SK-N-DZ (cell line): ENCODE results near the gene WNT2B.

Experiments used
- DNase-seq: peaks from one replicate; pipeline ENCODE4 v3.0.0-alpha.2; 2015; ENCODE audit warnings: low spot score

WNT2B gene

GRCh38 chr1:112527266-112528010 lies 18.7 kb downstream of the WNT2B start:
- no peak for DNase-seq

GRCh38 chr1:112528076-112528475 lies 19.3 kb downstream of the WNT2B start:
- DNase-seq = no peak

- DNase-seq = no peak
Measured at GRCh38 chr1:112529301-112529700, 20.5 kb downstream of the WNT2B start.

GRCh38 chr1:112530832-112531231 lies 22.1 kb downstream of the WNT2B start:
- DNase-seq = no peak

- no peak for DNase-seq
Measured at GRCh38 chr1:112532064-112532463, 23.3 kb downstream of the WNT2B start.

GRCh38 chr1:112533029-112533428 lies 24.3 kb downstream of the WNT2B start:
- no peak for DNase-seq

- DNase-seq = no peak
Measured at GRCh38 chr1:112536561-112536960, 27.8 kb downstream of the WNT2B start.

GRCh38 chr1:112537456-112537855 lies 28.7 kb downstream of the WNT2B start:
- no peak for DNase-seq

GRCh38 chr1:112538883-112539282 lies 30.1 kb downstream of the WNT2B start:
- DNase-seq = no peak

GRCh38 chr1:112540226-112540794 lies 31.5 kb downstream of the WNT2B start:
- no peak for DNase-seq

GRCh38 chr1:112541299-112541698 lies 32.5 kb downstream of the WNT2B start:
- no peak for DNase-seq

GRCh38 chr1:112542206-112542973 lies 33.6 kb downstream of the WNT2B start:
- no peak for DNase-seq

- no peak for DNase-seq
Measured at GRCh38 chr1:112544011-112544688, 35.4 kb downstream of the WNT2B start.

- DNase-seq = no peak
Measured at GRCh38 chr1:112544751-112545150, 36.0 kb downstream of the WNT2B start.

- DNase-seq = no peak
Measured at GRCh38 chr1:112546076-112546475, 37.3 kb downstream of the WNT2B start.

- no peak for DNase-seq
Measured at GRCh38 chr1:112548547-112548946, 39.8 kb downstream of the WNT2B start.

GRCh38 chr1:112549590-112549989 lies 40.8 kb downstream of the WNT2B start:
- DNase-seq = no peak

GRCh38 chr1:112554411-112554810 lies 45.6 kb downstream of the WNT2B start:
- no peak for DNase-seq

- no peak for DNase-seq
Measured at GRCh38 chr1:112557385-112557784, 48.6 kb downstream of the WNT2B start.

GRCh38 chr1:112558634-112559033 lies 49.9 kb downstream of the WNT2B start:
- no peak for DNase-seq

GRCh38 chr1:112563341-112563740 lies 54.6 kb downstream of the WNT2B start:
- no peak for DNase-seq

- no peak for DNase-seq
Measured at GRCh38 chr1:112564081-112564480, 55.3 kb downstream of the WNT2B start.
